RWPE2 (cell line): ENCODE data around the gene BICDL1.
A peak's percentile ranks its signal among the peaks of the same experiment; 100 is the strongest.

Experiments
- ATAC-seq: fragments of 200-7000 bp; cut with Tn5 transposase; 3 replicates; pipeline ENCODE4 v1.9.1; 2021; ENCODE audit warnings: low read depth
- DNase-seq: peaks from one replicate; pipeline ENCODE4 v3.0.0-alpha.2; 2020; ENCODE audit warnings: low spot score
- H3K27ac ChIP-seq: fragments of 450-650 bp; 2 replicates; pipeline ENCODE4 v1.5.1; 2017; ENCODE audit warnings: mild to moderate bottlenecking; ENCODE audit not compliant: poor library complexity, severe bottlenecking
- H3K27me3 ChIP-seq: fragments of 250-450 bp; sonication (Bioruptor Pico); 2 replicates; pipeline ENCODE4 v1.5.1; 2021; ENCODE audit warnings: mild to moderate bottlenecking, moderate library complexity; ENCODE audit not compliant: insufficient read depth, poor library complexity, severe bottlenecking
- H3K36me3 ChIP-seq: fragments of 250-450 bp; sonication (Bioruptor Pico); 2 replicates; pipeline ENCODE4 v1.5.1; 2020; ENCODE audit warnings: low read depth, mild to moderate bottlenecking, moderate library complexity
- H3K4me1 ChIP-seq: fragments of 250-450 bp; sonication (Bioruptor Pico); 2 replicates; pipeline ENCODE4 v1.5.1; 2021; ENCODE audit warnings: mild to moderate bottlenecking, moderate library complexity; ENCODE audit not compliant: insufficient read depth, poor library complexity, severe bottlenecking
- H3K4me3 ChIP-seq: fragments of 250-450 bp; sonication (Bioruptor Pico); 2 replicates; pipeline ENCODE4 v1.5.1; 2021; ENCODE audit warnings: mild to moderate bottlenecking, moderate library complexity; ENCODE audit not compliant: severe bottlenecking
- H3K9me3 ChIP-seq: fragments of 250-450 bp; sonication (Bioruptor Pico); 2 replicates; pipeline ENCODE4 v1.5.1; 2021; ENCODE audit warnings: mild to moderate bottlenecking, moderate library complexity; ENCODE audit not compliant: severe bottlenecking
- CTCF ChIP-seq: fragments of 450-650 bp; IDR thresholded peaks from one replicate; pipeline ENCODE4 v1.5.1; 2017; ENCODE audit warnings: mild to moderate bottlenecking, moderate library complexity; ENCODE audit not compliant: poor library complexity, severe bottlenecking

The BICDL1 gene

GRCh38 chr12:120116441-120116791 is 127.4 kb downstream of the BICDL1 start, which contains the start of gene RAB35:
TSS of gene RAB35 (minus strand) at chr12:120116753. CDS start at chr12:120116650, 103 bp downstream.
- Histone ChIP-seq H3K27me3 (no peaks in the 10 kb centered on the region), H3K9me3 (no peaks in the 10 kb centered on the region), H3K4me1 (peaks cover 24% of the 10 kb centered on the region), H3K36me3 (peaks cover 24% of the 10 kb centered on the region), H3K27ac (peak within 1 kb of the TSS; percentile 67), H3K4me3 (peak within 1 kb of the TSS; percentile 83)
- no peak for TF ChIP-seq CTCF
- DNase-seq (no peak), ATAC-seq (no peak; the same call in 2 of the 3 replicates)

GRCh38 chr12:120116792-120117651 is 128.0 kb downstream of the BICDL1 start:
- ATAC-seq (peak; percentile 65), DNase-seq (peak; percentile 93)
- no peak for TF ChIP-seq CTCF
- Histone ChIP-seq H3K36me3 (peaks cover 24% of the 10 kb centered on the region), H3K9me3 (no peaks in the 10 kb centered on the region), H3K4me3 (peak overlapping the region; percentile 83), H3K27ac (peak overlapping the region; percentile 67), H3K27me3 (no peaks in the 10 kb centered on the region), H3K4me1 (peaks cover 24% of the 10 kb centered on the region)

DNA sequence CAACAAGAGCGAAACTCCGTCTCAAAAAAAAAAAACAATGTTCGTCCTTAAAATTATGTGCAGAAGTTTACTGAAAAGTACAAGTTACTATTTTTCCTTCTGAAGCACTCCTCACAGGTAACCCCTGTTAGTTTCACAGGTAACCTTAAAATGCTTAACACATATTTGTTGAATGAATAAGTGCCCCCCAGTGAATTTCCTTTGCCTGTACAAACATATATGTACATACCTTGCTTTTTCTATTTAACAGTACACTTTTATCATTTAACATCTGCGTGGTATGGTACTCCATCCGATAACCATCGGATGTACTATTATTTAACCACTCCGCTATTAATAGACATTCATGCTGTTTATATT is 128.9 kb downstream of the BICDL1 start:
- Histone ChIP-seq H3K36me3 (peaks cover 24% of the 10 kb centered on the region), H3K9me3 (no peaks in the 10 kb centered on the region), H3K4me1 (peaks cover 24% of the 10 kb centered on the region), H3K27ac (peak overlapping the region; percentile 67), H3K27me3 (no peaks in the 10 kb centered on the region), H3K4me3 (peak overlapping the region; percentile 83)
- no peak for DNase-seq
- no peak for TF ChIP-seq CTCF
- peak; percentile 4; the same call in 1 of the 3 replicates for ATAC-seq

- ATAC-seq (peak; percentile 43), DNase-seq (no peak)
- H3K36me3 ChIP-seq = peaks cover 21% of the 10 kb centered on the region
- H3K4me1 ChIP-seq = peaks cover 24% of the 10 kb centered on the region
- peak overlapping the region; percentile 67 for H3K27ac ChIP-seq
- TF ChIP-seq CTCF = peak; percentile 9
- peak overlapping the region; percentile 83 for H3K4me3 ChIP-seq
- no peaks in the 10 kb centered on the region for H3K9me3 ChIP-seq
- H3K27me3 ChIP-seq = no peaks in the 10 kb centered on the region
Measured at GRCh38 chr12:120118321-120119061, 129.5 kb downstream of the BICDL1 start.
